HG03135 (cell line): ENCODE measurements around the gene LTB4R.
A peak's percentile ranks its signal among the peaks of the same experiment; 100 is the strongest.

ENCODE experiments used
- ATAC-seq: cut with Tn5 transposase; IDR thresholded peaks from one replicate; pipeline ENCODE4 v1.9.1; 2021; ENCODE audit warnings: mild to moderate bottlenecking, moderate library complexity; ENCODE audit not compliant: unreplicated experiment

The LTB4R gene, protein sequence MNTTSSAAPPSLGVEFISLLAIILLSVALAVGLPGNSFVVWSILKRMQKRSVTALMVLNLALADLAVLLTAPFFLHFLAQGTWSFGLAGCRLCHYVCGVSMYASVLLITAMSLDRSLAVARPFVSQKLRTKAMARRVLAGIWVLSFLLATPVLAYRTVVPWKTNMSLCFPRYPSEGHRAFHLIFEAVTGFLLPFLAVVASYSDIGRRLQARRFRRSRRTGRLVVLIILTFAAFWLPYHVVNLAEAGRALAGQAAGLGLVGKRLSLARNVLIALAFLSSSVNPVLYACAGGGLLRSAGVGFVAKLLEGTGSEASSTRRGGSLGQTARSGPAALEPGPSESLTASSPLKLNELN

DNA sequence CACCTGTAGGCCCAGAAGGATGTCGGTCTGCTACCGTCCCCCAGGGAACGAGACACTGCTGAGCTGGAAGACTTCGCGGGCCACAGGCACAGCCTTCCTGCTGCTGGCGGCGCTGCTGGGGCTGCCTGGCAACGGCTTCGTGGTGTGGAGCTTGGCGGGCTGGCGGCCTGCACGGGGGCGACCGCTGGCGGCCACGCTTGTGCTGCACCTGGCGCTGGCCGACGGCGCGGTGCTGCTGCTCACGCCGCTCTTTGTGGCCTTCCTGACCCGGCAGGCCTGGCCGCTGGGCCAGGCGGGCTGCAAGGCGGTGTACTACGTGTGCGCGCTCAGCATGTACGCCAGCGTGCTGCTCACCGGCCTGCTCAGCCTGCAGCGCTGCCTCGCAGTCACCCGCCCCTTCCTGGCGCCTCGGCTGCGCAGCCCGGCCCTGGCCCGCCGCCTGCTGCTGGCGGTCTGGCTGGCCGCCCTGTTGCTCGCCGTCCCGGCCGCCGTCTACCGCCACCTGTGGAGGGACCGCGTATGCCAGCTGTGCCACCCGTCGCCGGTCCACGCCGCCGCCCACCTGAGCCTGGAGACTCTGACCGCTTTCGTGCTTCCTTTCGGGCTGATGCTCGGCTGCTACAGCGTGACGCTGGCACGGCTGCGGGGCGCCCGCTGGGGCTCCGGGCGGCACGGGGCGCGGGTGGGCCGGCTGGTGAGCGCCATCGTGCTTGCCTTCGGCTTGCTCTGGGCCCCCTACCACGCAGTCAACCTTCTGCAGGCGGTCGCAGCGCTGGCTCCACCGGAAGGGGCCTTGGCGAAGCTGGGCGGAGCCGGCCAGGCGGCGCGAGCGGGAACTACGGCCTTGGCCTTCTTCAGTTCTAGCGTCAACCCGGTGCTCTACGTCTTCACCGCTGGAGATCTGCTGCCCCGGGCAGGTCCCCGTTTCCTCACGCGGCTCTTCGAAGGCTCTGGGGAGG lies at the start of gene LTB4R:
TSS of gene LTB4R (plus strand) at position 857 of the 959 bp plus-strand sequence. CDS start 4,150 bp downstream, outside the sequence.
- peak; percentile 68 for ATAC-seq

DNA sequence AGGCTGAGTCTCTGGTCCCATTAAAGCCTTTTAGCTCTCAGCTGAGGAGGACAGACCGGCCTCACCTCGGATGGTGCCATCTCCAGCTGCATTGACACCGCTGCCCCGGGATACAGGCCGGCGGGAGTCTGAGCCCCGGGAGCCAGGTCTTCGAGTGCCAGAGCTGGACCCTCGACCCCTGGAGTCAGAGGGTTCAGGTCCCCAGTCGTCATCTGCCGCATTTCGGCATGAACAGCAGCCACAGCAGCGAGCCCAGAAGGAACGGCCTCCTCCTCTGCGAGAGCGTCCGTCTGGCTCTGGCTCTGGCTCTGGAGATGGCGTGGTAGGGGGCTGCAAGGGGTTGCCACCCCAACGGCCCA lies 49.4 kb upstream of the LTB4R start:
- ATAC-seq: no peak

DNA sequence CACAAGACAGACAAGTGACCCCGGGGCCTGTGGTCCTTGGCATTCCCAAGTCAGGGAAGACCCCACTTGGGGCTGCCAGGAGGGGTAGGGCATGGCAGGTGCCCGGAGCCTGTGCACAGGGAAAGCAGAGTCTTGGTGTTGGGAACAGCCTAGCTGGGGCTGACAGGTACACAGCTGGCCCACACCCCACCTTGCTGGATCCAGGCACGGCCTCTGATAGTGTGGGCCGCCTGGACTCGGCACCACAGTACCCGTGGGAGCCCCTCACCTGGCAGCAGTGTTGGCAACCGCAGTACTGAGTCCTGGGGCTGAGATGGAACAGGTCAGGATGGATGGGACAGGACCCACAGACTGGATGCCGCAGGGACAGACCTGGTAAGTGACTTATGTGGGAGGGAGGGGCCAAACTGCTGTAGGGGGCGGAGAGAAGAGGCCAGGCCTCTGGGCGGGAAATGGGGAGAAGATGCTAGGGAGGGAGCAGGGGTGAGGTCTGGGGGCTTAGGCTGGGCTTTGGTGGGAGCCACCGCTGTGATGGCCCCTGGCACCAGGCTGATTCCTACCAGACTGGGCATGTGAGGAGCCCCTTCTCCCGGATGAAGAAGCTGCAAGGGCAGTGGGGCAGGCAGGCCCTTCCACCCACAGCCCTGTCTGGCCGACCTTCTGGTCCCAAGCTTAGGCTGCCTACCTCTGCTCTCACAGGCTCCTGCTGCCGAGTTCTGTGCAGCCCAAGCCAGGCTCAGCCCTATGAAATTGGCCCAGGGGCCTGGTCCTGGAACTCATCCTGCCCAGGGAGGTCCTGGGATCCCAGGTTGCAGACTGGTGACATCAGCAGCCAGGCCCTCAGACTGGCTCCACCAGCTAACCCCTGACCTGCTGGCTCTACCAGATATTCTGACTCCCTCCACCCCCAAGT lies 48.2 kb upstream of the LTB4R start, which contains the start of gene TGM1:
TSS of gene TGM1 (minus strand) at position 357 of the 913 bp plus-strand sequence. CDS start 825 bp downstream, outside the sequence.
- no peak for ATAC-seq

DNA sequence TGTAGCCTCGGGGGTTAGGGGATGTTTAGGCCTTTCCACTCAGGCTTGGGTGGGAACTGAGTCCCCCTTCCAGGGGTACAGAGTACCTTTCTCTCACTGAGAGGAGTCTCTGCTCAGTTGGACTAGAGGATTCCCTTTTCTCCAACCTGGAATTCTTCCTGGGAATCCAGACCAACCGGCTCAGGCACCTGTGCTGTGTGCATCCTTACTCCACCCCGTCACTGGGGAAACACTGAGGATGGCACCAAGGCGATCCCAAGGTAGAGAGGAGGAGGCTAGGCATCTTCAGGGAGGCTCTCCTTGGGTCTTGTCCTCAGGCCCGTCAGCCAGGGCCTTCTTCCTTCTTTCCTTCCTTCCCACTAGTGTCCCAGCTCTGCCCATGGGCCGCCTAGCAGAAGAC lies 47.5 kb upstream of the LTB4R start:
- ATAC-seq: no peak

DNA sequence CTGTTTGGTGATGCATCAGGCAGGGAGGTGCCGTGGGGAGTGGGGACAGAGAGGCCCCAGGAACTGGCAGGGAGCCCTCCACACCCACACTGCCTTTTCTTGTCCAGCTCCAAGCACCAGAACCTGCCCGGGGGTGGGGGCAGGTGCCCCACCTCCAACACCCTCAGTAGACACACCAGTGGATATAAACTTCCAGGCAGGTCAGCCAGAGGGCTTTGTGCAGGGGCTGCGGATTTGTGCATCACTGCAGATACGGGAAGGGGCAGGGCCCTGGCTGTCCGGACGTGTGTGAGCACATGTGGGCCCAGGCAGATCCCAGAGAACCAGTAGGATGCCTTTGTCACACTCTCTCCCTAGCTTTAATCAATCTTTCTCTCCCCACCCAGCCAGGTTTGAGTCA lies 47.0 kb upstream of the LTB4R start:
- no peak for ATAC-seq

DNA sequence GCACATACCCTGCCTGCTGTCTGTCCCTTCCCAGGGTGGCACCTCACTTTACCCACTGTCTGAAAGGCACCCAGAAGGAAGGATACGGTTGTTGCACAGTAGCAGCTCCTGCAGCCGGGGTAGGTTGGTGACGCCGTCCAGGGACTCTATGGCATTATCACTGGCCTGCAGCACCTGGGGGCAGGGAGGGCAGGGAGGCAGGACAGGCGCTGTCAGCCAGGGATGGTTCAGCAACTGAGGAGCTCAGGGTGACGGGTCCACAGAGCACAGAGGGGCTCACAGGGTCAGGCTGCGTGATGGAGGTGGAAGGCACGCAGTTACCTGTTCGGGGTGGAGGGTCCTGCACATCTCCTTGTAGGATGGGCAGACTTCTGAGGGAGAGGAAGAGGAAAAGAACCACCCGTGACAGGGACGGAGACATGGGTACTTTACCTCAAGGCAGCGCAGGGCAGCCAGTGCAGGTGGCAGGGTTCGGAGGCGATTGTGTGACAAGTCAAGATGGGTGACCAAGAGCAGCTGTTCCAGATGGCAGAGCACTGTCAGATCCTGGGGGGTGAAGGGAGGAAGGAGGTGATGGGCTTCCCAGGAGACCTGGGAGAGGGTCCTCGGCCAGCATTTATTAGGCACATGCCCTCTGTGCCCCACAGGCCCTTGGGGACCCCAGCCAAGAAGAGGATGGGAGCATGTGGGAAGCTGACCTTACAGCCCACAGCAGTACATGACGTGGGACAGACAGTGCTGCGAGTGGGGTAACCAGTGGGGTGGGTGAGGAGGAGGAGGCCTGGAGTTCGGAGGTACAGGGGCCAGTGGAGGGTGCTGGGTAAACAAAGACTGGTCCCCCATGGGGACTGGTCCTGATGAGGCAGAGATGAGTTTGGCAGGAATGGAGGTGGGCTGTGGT lies 44.7 kb upstream of the LTB4R start:
- ATAC-seq: no peak

DNA sequence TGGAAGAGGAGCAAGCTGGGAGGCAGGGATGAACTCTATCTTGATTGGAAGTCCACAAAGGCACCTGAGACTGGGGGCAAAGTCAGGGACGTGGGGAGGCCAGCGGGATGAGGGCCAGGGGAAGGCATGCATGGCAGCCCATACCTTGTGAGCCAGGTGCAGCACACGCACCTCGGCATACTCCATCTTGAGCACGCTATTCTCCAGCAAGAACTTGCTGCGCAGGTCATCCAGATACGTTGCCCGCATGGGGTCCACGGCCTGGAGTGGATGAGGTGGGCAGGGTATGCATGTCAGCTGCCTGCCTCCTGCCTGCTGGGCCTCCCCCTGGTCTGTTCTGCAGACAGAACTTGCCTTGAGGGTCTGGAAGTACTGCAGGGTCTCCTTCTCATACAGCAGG lies 43.8 kb upstream of the LTB4R start:
- ATAC-seq: no peak

DNA sequence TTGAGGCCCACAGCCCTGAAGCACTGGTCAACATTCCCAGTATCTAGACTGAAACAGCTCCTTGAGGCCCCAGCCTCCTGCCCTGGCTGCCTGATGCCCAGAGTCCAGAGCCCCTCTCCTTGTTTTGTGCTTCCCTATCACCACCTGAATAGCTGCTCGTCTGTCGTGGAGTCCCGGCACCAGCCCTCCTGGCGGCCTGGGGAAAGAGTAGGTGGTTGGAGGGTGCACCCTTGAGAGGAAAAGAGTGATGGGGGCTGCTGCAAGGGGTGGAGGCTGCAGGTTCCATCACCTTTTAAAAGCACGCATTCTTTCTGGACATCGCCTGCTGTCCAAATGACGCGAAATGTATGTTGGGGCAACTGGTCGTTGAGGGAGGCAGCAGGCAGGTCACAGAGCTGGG lies 43.1 kb upstream of the LTB4R start:
- ATAC-seq: no peak

DNA sequence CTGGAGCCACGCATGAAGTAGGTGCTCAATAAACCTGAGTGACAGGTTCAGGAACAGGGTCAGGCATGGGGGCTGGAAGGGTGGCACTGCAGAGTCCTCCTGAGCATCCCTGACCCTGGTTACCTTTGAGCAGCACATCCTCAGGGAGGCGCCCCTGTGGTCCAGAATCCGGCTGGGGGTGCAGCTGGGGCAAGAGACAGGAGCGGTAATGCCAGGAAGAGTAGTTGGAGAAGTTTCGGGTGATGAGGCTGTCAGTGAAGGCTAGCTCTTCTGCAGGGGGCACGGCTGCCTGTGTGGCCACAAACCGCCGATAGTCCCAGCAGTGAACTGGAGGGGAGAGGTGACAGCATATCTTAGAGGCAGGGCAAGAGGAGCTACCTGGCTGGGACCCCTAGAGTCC lies 41.9 kb upstream of the LTB4R start:
- no peak for ATAC-seq

DNA sequence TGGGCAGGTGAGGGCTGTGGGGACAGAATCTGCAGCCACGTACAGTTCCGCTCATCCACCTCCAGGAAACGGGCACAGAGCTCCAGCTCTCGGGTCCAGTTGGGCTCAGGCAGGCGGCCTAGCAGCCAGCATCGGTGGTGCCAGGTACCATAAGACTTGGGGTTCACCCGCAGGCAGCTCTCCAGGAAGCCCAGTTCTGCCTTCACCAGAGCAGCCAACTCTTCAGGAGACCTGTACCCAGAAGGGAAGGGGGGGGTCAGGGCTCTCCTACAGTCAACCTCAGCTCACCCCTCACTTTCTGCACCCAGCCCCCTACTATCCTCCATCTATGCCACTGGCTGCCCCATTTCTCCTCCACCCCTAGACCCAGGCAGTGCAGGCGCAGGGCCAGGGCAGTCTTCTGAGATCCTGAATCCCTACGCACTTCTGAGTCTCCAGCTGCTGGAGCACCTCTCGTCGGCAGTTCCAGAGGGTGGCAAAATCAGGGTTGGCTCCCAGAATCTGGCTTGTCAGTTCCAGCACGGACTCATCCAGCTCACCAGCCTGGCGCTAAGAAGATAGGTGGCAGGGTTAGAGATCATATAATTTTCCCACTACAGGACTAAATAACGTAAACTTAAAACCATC lies 41.3 kb upstream of the LTB4R start:
- ATAC-seq: no peak

DNA sequence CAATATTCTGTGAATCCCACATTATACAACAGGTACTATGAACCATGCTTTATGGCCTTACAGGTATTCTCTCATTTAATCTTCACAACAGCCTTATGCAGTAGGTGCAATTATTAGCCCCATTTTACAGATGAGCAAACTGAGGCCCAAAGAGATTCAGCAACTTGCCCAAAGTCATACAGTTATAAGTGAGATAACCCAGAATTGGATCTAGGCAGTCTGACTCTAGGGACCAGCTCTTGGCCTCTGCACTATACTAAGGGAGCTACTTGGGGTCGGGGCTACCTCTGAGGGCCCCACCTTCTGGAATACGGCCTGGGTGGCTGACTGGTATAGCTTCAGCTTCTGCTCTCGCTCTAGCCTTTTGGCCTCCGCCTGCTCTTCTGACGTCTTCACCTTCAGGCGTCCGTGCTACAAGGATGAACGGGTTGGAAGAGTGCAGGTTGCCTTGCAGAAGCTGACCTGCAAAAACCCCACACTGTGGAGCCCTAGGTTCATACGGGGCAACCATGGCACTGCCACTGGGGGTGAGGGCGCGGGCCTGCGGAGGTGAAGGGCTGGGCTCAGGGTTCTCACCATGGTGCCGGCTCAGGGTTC lies 40.7 kb upstream of the LTB4R start:
- ATAC-seq: peak; percentile 0

DNA sequence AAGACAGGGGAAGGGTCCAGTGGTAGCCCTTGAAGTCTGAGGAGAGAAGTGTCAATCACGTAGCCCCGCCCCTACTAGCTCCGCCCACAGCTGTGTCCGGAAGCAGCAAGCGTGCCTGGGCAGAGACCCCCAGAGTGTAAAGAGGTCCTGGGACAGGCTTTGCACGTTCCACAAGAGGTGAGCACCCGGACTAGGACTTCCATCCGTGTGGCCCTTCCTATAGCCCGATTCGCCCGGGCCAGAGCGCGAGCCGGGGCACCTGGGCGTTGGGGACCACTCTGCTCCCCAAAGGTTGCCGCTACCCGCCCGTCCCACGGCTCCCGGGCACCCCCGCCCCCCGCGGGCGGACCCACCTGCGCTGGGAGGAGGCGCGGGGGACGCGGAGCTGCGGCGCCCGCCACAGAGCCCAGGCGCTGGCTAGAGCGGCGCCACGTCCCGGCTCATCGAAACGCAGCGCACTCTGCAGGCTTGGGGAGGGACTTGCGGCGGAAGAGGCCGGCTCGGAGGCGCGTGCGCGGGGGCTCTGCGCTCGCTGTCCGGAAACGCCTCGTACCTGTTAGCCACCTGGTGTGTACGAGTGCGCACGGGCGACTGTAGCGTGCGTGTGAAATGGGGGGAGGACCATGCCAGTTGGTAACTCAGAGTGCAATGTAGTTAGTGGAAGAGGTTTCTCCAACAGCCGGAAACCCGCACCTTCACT lies 40.0 kb upstream of the LTB4R start, which contains the start of gene RABGGTA:
TSS of gene RABGGTA (minus strand) at position 464 of the 700 bp plus-strand sequence. CDS start 482 bp downstream, outside the sequence.
- peak; percentile 88 for ATAC-seq

DNA sequence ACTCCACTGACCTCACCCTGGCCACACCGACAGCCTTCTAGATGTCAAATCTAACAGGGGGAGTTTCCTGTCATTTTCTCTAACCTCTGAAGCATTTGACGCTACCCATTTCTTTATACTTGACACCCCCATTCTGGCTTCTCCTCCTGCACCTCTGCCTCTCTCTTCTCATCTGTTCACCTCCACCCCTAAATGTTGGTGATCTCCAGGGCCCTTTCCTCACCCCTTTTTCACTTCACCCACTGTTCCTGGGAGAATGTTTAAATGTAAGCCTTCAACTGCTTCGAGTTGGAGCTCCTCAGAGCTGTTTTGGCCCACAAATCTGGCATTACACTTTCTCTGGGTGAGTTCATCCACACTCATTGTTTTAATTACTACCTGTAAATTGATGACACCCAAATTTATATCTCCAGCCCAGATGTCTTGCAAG lies 39.5 kb upstream of the LTB4R start:
- no peak for ATAC-seq

DNA sequence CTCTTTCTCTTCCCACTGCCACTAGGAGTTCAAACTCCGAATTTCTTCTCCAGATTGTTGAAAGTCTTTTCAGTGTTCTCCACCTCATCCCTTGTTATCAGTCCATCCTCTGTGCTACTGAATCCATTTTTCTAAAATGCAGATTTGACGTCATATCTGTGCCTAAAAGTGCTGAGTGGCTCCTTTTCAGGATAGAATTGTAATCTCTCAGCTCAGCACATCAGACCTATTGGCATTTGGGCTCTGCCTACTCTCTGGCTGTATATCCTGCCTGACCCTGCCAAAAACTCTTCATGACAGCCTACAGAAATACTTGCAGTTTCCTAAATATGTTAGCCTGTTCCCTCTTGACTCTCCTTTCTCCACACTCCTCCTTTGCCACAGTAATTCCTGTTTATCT lies 38.8 kb upstream of the LTB4R start:
- ATAC-seq: no peak

DNA sequence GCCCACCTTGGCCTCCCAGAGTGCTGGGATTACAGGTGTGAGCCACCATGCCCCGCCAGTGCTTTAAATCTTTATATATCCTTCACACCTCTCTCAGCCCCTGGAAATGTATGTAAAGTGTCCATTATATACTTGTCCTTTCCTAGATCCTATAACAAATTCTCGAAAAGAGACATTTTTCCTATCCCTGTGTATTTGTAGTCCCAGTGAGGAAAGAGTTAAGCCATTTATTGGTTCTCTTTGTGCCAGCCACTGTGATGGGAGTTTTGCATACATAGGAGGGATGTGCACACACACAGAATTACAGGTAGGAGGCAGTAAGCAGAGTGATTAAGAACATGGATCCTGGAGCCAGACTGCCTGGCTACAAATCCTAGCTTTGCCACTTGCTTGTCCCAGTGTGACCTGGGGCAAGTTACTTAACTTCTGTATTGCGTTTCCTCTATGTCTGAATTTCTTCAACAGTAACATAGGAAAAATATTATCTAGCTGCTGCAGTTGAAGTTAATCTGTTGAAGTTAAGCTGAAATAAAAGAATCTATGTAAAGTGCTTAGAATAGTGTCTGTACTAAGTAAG lies 37.8 kb upstream of the LTB4R start:
- no peak for ATAC-seq

DNA sequence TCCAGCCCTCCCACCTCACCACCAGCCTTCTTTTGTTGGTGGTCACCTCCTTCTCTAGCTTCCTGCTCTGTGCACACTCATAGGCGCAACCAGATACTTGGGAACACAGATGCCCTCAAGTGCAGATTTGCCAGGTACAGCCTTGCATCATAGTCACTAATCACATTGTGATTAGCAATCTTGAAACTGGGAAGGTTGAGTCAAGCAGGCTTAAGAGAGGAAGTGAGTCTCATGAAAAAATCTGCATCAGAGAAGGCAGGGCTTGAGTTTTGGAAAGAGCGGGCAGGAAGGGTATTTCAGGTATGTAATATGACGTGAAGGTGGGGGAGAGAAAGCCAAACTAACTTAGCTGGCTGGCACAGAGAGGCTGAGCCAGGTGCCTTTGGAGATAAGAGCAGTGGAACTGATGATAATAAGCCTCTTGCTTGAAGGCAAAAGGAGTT lies 37.2 kb upstream of the LTB4R start:
- no peak for ATAC-seq

DNA sequence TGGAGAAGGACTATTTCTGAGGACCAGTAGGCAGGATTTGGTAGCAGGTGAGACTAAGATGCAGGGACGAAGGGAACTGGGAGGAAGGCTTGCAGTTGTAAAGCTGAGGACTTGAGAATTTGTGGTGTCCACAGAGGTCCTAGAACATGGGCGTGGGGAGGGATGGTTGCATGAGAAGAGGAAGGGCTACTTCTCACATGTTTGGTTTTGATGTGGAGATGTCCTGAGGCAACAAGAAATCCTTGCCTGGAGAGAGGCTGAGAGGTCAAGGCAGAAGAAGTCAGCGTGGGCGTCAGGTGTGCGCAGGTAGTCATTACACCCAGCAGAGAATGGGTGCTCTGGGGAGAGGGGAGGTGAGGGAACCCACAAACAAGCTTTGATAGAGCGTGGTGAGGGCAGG lies 34.2 kb upstream of the LTB4R start:
- ATAC-seq: no peak
